Body of pancreas (tissue), 4 donors: ENCODE data around the gene DDX6.

Experiments
- CTCF ChIP-seq, 7 experiments: fragments of 450-650 bp in 4 of 7; fragments of 200-600 bp in 3 of 7; sonication (generic) in 3 of 7; IDR thresholded peaks; one replicate each; pipeline ENCODE4 v1.5.1; 2016 to 2019; ENCODE audit warnings: antibody characterized with exemption in 7 of 7
- POLR2A ChIP-seq, 3 donors: fragments of 450-650 bp; IDR thresholded peaks; one replicate each; pipeline ENCODE4 v1.6.1; 2016; ENCODE audit warnings: antibody characterized with exemption in 3 of 3, mild to moderate bottlenecking in 2 of 3

GRCh38 chr11:118740892-118741291 lies 50.1 kb downstream of the DDX6 start:
- no peak for TF ChIP-seq CTCF (IDR thresholded peaks at IDR 0.05)
- no peak for TF ChIP-seq POLR2A (IDR thresholded peaks at IDR 0.05)
